ENCODE results near the gene IGSF6.
"Not testable (repeated sequence)": the region's sequence is repeated elsewhere in the genome, so short reads cannot be mapped to it uniquely, and the experiment has no call there.

Gene IGSF6

GRCh38 chr16:21653571-21653970 is 1.2 kb upstream of the IGSF6 start:
- no peak for DNase-seq (ENCODE audit: low spot score)

GRCh38 chr16:21651515-21651914 is 893 bp downstream of the IGSF6 start:
- no peak for DNase-seq (ENCODE audit: low spot score)

- peak; percentile 73 for DNase-seq (ENCODE audit: low spot score)
These were observed 1.9 kb downstream of the IGSF6 start for GRCh38 chr16:21650521-21650920.

GRCh38 chr16:21649826-21650406 is 2.5 kb downstream of the IGSF6 start:
- DNase-seq (ENCODE audit: low spot score) = not testable (repeated sequence)

GRCh38 chr16:21647562-21648164 is 4.7 kb downstream of the IGSF6 start:
- DNase-seq (ENCODE audit: low spot score) = no peak

GRCh38 chr16:21646721-21647561 is 5.5 kb downstream of the IGSF6 start:
- no peak for DNase-seq (ENCODE audit: low spot score)

GRCh38 chr16:21646091-21646490 is 6.3 kb downstream of the IGSF6 start:
- DNase-seq (ENCODE audit: low spot score) = no peak

GRCh38 chr16:21645261-21645721 is 7.1 kb downstream of the IGSF6 start:
- DNase-seq (ENCODE audit: low spot score) = peak; percentile 79

GRCh38 chr16:21644674-21645073 is 7.7 kb downstream of the IGSF6 start:
- DNase-seq (ENCODE audit: low spot score) = no peak

GRCh38 chr16:21643785-21644184 is 8.6 kb downstream of the IGSF6 start:
- DNase-seq (ENCODE audit: low spot score) = no peak

GRCh38 chr16:21642861-21643260 is 9.5 kb downstream of the IGSF6 start:
- DNase-seq (ENCODE audit: low spot score) = no peak

- DNase-seq (ENCODE audit: low spot score) = no peak
These were observed 10.5 kb downstream of the IGSF6 start for GRCh38 chr16:21641916-21642315.

- no peak for DNase-seq (ENCODE audit: low spot score)
These were observed 12.9 kb downstream of the IGSF6 start for GRCh38 chr16:21639493-21639892.

- no peak for DNase-seq (ENCODE audit: low spot score)
These were observed 13.8 kb downstream of the IGSF6 start for GRCh38 chr16:21638573-21638975.

- no peak for DNase-seq (ENCODE audit: low spot score)
These were observed 15.1 kb downstream of the IGSF6 start for GRCh38 chr16:21637032-21637968.

- not testable (repeated sequence) for DNase-seq (ENCODE audit: low spot score)
These were observed 16.7 kb downstream of the IGSF6 start for GRCh38 chr16:21635694-21636093.

GRCh38 chr16:21634216-21634615 is 18.2 kb downstream of the IGSF6 start:
- DNase-seq (ENCODE audit: low spot score) = no peak

- not testable (repeated sequence) for DNase-seq (ENCODE audit: low spot score)
These were observed 20.3 kb downstream of the IGSF6 start for GRCh38 chr16:21631951-21632575.

GRCh38 chr16:21631376-21631775 is 21.0 kb downstream of the IGSF6 start:
- not testable (repeated sequence) for DNase-seq (ENCODE audit: low spot score)

- not testable (repeated sequence) for DNase-seq (ENCODE audit: low spot score)
These were observed 21.5 kb downstream of the IGSF6 start for GRCh38 chr16:21630866-21631265.
